ENCODE results near the gene TSPYL2. TPM values are rescaled to one million over a fixed set of nuclear protein-coding genes. Genes with fewer than 3 reads are reported as not detected.

TSPYL2 gene
- total RNA-seq (2022; extraction: Qiagen RNA extraction; ENCODE audit: low read depth), result 10.3 to 14.7 TPM (median 12.5 TPM) in 5 replicates

GRCh38 chrX:53081925-53082772, at the start of gene TSPYL2:
TSS of gene TSPYL2 (plus strand) at chrX:53082367. CDS start at chrX:53082499, 132 bp downstream.

GRCh38 chrX:53048169-53049126, 33.7 kb upstream of the TSPYL2 start, which contains the start of gene GPR173:
TSS of gene GPR173 (plus strand) at chrX:53048789. CDS start at chrX:53076622, 27,833 bp downstream.

GRCh38 chrX:53093748-53094581, 11.8 kb downstream of the TSPYL2 start, which contains the start of gene KANTR:
TSS of gene KANTR (plus strand) at chrX:53094142. CDS start at chrX:53124273, 30,131 bp downstream.

Other genes starting within 250 kb of the TSPYL2 start
- not detected in 5 replicates for gene XAGE3, start 214.3 kb upstream of the TSPYL2 start, total RNA-seq (2022; extraction: Qiagen RNA extraction; ENCODE audit: low read depth)
- gene FAM156B, start 185.0 kb upstream of the TSPYL2 start, total RNA-seq (2022; extraction: Qiagen RNA extraction; ENCODE audit: low read depth), result 7.2 to 18.8 TPM (median 9.4 TPM) in 5 replicates
- 12.0 to 23.8 TPM (median 14.8 TPM) in 5 replicates for gene FAM156A, start 123.8 kb upstream of the TSPYL2 start, total RNA-seq (2022; extraction: Qiagen RNA extraction; ENCODE audit: low read depth)
- 0.02 TPM in 1 of 5 replicates, not detected in the others for gene GPR173, start 33.6 kb upstream of the TSPYL2 start, total RNA-seq (2022; extraction: Qiagen RNA extraction; ENCODE audit: low read depth)
- 0.85 to 2.2 TPM (median 1.4 TPM) in 5 replicates for gene KANTR, start 11.8 kb downstream of the TSPYL2 start, total RNA-seq (2022; extraction: Qiagen RNA extraction; ENCODE audit: low read depth)
- 33.7 to 64.0 TPM (median 55.7 TPM) in 5 replicates for gene KDM5C, start 142.8 kb downstream of the TSPYL2 start, total RNA-seq (2022; extraction: Qiagen RNA extraction; ENCODE audit: low read depth)
- gene IQSEC2, start 199.2 kb downstream of the TSPYL2 start, total RNA-seq (2022; extraction: Qiagen RNA extraction; ENCODE audit: low read depth), result 34.7 to 42.9 TPM (median 40.6 TPM) in 5 replicates

All from A549 treated with ZK216348 at 1 μM for 4 hours (cell line).